ENCODE data around the gene C9orf152. TPM values are rescaled to one million over a fixed set of nuclear protein-coding genes. Genes with fewer than 3 reads are reported as not detected.

Gene C9orf152
- total and polyA plus RNA-seq, 2 of the 13 experiments (the other 11 are each of a cell fraction or from before 2014, with no cell fraction given), result 0.24 to 0.48 TPM

DNA sequence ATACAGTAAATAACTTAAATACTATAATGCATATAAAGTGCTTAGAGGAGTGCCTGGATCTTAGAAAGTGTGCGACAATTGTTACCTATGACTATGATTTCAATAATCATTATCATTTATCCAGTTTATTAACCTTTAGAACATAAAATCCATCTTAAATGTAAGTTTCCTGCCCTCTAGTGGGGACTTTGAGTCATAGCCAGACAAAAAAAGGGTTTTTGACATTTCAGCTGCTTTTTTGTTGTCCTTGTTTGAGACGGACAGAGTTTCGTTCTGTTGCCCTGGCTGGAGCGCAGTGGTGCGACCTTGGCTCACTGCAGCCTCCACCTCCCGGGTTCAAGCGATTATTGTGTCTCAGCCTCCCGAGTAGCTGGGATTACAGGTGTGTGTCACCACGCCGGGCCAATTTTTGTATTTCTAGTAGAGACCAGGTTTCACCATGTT is 9.7 kb upstream of the C9orf152 start (continued):
- TF ChIP-seq, protein P1, sequence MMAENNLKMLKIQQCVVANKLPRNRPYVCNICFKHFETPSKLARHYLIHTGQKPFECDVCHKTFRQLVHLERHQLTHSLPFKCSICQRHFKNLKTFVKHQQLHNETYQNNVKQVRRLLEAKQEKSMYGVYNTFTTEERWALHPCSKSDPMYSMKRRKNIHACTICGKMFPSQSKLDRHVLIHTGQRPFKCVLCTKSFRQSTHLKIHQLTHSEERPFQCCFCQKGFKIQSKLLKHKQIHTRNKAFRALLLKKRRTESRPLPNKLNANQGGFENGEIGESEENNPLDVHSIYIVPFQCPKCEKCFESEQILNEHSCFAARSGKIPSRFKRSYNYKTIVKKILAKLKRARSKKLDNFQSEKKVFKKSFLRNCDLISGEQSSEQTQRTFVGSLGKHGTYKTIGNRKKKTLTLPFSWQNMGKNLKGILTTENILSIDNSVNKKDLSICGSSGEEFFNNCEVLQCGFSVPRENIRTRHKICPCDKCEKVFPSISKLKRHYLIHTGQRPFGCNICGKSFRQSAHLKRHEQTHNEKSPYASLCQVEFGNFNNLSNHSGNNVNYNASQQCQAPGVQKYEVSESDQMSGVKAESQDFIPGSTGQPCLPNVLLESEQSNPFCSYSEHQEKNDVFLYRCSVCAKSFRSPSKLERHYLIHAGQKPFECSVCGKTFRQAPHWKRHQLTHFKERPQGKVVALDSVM (CRISPR knock-in tag; IDR thresholded peaks at IDR 0.05), result 0 out of 2 replicates have a peak, but pooled peaks have one; percentile 36
- TF ChIP-seq NFIB (CRISPR knock-in tag; IDR thresholded peaks at IDR 0.05; ENCODE audit: borderline replicate concordance), result no peak
- TF ChIP-seq ZBTB7A (CRISPR knock-in tag; IDR thresholded peaks at IDR 0.05), result no peak
- no peak for TF ChIP-seq ZNF709 (CRISPR knock-in tag; IDR thresholded peaks at IDR 0.05)
- TF ChIP-seq ZNF496 (CRISPR knock-in tag; IDR thresholded peaks at IDR 0.05; ENCODE audit: insufficient replicate concordance), result no peak
- TF ChIP-seq, protein P2, sequence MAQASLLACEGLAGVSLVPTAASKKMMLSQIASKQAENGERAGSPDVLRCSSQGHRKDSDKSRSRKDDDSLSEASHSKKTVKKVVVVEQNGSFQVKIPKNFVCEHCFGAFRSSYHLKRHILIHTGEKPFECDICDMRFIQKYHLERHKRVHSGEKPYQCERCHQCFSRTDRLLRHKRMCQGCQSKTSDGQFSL (CRISPR knock-in tag; IDR thresholded peaks at IDR 0.05), result no peak
- no peak for TF ChIP-seq MAFF (IDR thresholded peaks at IDR 0.05; ENCODE audit: low read depth, low read length)
- no peak for TF ChIP-seq POGK (CRISPR knock-in tag; conservative IDR thresholded peaks at IDR 0.05)
- no peak for TF ChIP-seq SATB2 (CRISPR knock-in tag; IDR thresholded peaks at IDR 0.05)
- TF ChIP-seq AKAP8 (CRISPR knock-in tag; IDR thresholded peaks at IDR 0.05), result no peak
- no peak for TF ChIP-seq ZFP82 (CRISPR knock-in tag; IDR thresholded peaks at IDR 0.05; ENCODE audit: borderline replicate concordance)
- no peak for TF ChIP-seq ZNF546 (CRISPR knock-in tag; conservative IDR thresholded peaks at IDR 0.05)
- TF ChIP-seq WIZ (CRISPR knock-in tag; IDR thresholded peaks at IDR 0.05), result no peak
- TF ChIP-seq ZEB1 (IDR thresholded peaks at IDR 0.05; ENCODE audit: insufficient replicate concordance, low read depth), result no peak
- no peak for TF ChIP-seq ZSCAN21 (CRISPR knock-in tag; IDR thresholded peaks at IDR 0.05; ENCODE audit: borderline replicate concordance)
- no peak for TF ChIP-seq CERS6 (CRISPR knock-in tag; IDR thresholded peaks at IDR 0.05)
- TF ChIP-seq ZNF350 (CRISPR knock-in tag; IDR thresholded peaks at IDR 0.05; ENCODE audit: borderline replicate concordance, low read depth), result no peak
- TF ChIP-seq ZNF883 (CRISPR knock-in tag; IDR thresholded peaks at IDR 0.05; ENCODE audit: not compliant biosample characterization), result no peak
- TF ChIP-seq FOXA1 (IDR thresholded peaks at IDR 0.05), result no peak
- no peak for TF ChIP-seq FOXA1 (CRISPR knock-in tag; IDR thresholded peaks at IDR 0.05)
- TF ChIP-seq ZNF207 (IDR thresholded peaks at IDR 0.05; ENCODE audit: borderline replicate concordance), result no peak
- TF ChIP-seq CHD2 (IDR thresholded peaks at IDR 0.05; ENCODE audit: low read depth, low read length), result no peak

All from HepG2 (cell line).